ENCODE results near the gene NFASC. TPM values are rescaled to one million over a fixed set of nuclear protein-coding genes. Genes with fewer than 3 reads are reported as not detected.
A peak's percentile ranks its signal among the peaks of the same experiment; 100 is the strongest.

Gene NFASC
- total and polyA plus RNA-seq, 9 of the 15 experiments (the other 6 are each of a cell fraction or from before 2014, with no cell fraction given): 0.03 to 0.16 (median 0.06) TPM; not detected in 6

- TF ChIP-seq, protein P1, sequence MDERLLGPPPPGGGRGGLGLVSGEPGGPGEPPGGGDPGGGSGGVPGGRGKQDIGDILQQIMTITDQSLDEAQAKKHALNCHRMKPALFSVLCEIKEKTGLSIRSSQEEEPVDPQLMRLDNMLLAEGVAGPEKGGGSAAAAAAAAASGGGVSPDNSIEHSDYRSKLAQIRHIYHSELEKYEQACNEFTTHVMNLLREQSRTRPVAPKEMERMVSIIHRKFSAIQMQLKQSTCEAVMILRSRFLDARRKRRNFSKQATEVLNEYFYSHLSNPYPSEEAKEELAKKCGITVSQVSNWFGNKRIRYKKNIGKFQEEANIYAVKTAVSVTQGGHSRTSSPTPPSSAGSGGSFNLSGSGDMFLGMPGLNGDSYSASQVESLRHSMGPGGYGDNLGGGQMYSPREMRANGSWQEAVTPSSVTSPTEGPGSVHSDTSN (CRISPR knock-in tag; IDR thresholded peaks at IDR 0.05; ENCODE audit: low read depth): 0 out of 2 replicates have a peak, but pooled peaks have one; percentile 7
- TF ChIP-seq, protein P1 (tag; conservative IDR thresholded peaks at IDR 0.05; ENCODE audit: low read depth): 0 out of 2 replicates have a peak, but pooled peaks have one; percentile 9
- no peak for TF ChIP-seq FOXM1 (IDR thresholded peaks at IDR 0.05; ENCODE audit: low read depth)
- no peak for TF ChIP-seq FOXM1 (CRISPR knock-in tag; IDR thresholded peaks at IDR 0.05; ENCODE audit: low read depth)
- peak; percentile 64 for TF ChIP-seq MEIS2 (IDR thresholded peaks at IDR 0.05; ENCODE audit: partially characterized antibody)
- TF ChIP-seq PHF21A (IDR thresholded peaks at IDR 0.05; ENCODE audit: borderline replicate concordance, low read depth): no peak
- 0 out of 2 replicates have a peak, but pooled peaks have one; percentile 56 for TF ChIP-seq ATF4 (CRISPR knock-in tag; IDR thresholded peaks at IDR 0.05)
- TF ChIP-seq, protein P2, sequence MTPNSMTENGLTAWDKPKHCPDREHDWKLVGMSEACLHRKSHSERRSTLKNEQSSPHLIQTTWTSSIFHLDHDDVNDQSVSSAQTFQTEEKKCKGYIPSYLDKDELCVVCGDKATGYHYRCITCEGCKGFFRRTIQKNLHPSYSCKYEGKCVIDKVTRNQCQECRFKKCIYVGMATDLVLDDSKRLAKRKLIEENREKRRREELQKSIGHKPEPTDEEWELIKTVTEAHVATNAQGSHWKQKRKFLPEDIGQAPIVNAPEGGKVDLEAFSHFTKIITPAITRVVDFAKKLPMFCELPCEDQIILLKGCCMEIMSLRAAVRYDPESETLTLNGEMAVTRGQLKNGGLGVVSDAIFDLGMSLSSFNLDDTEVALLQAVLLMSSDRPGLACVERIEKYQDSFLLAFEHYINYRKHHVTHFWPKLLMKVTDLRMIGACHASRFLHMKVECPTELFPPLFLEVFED (CRISPR knock-in tag; conservative IDR thresholded peaks at IDR 0.05): 0 out of 2 replicates have a peak, but pooled peaks have one; percentile 17
- peak; percentile 59; the same call in 1 of the 2 replicates for TF ChIP-seq ZNF589 (CRISPR knock-in tag; IDR thresholded peaks at IDR 0.05; ENCODE audit: low read depth)
- peak; percentile 81 for TF ChIP-seq L3MBTL2 (IDR thresholded peaks at IDR 0.05)
- no peak for TF ChIP-seq ZNF347 (CRISPR knock-in tag; IDR thresholded peaks at IDR 0.05; ENCODE audit: low read depth)
- no peak for TF ChIP-seq RAD51 (IDR thresholded peaks at IDR 0.05; ENCODE audit: borderline replicate concordance, low read depth)
These were observed 52.5 kb downstream of the NFASC start (continued) for GRCh38 chr1:204923201-204923600.

Data from K562 (cell line).